Measurements from ENCODE around the gene IRAK1.

GRCh38 chrX:153993079-153993478 lies 26.6 kb downstream of the IRAK1 start:
- no peak for TF ChIP-seq CTCF (IDR thresholded peaks at IDR 0.05; ENCODE audit: borderline replicate concordance, extremely low read depth, low read length, poor library complexity, severe bottlenecking)
- no peak for TF ChIP-seq EZH2 (IDR thresholded peaks at IDR 0.05; ENCODE audit: borderline replicate concordance, low read depth, low read length, severe bottlenecking)

All from DND-41 (cell line).